NCI-H1436 treated with DMSO at 0.1 percent for 48 hours (cell line): ENCODE results near the gene MAP1B.
"Not testable (repeated sequence)": the region's sequence is repeated elsewhere in the genome, so short reads cannot be mapped to it uniquely, and the experiment has no call there.

Experiments
- DNase-seq: peaks from one replicate; lab custom pipeline; 2025; lab: John Stamatoyannopoulos, UW

The MAP1B gene

GRCh38 chr5:72161951-72162350 lies 54.7 kb downstream of the MAP1B start:
- DNase-seq, result no peak

- no peak for DNase-seq
Observed at GRCh38 chr5:72163349-72163983, 56.2 kb downstream of the MAP1B start.

DNA sequence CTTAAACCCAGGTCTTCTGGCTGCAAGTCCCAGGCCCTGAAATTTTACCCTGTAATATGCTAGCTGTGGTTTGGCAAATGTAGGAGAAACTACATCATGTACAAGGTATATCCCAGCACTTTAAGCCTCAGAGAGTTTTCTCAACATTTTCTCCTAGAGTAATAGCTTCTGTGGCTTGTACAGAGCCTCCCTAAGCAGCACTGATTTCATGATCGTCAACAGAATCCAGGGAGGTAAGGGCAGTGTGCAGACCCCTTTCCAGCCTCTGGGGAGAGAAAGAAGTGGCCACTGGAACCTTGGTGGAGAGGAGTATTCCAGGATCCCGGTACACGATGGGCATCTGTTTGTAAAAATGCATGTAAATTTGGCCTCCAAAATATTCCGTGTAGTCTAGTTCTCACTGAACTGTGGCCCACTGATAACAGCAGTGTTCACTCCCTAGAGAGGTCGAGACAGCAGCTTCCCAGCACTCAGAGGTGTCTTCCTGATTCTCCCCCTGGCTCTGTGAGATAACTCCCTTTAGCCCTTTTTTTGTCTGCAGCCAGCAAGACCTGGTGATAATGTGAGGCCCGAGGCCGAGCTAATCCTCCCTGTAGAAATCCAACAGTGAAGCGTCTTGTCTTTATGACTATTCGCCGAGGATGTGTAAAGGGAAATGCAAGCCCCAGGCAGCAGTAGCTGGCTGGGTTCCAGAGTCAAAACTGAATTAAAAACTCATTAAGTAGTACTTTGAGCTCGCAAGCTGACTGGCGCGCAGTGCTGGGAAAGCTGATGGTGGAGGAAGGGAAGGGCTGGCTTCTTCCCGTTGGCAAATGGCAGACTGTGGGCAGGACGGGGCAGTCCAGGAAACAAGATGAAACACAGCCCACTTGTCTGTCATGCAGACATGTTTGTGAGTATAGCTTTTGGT lies 59.0 kb downstream of the MAP1B start:
- peak; percentile 70 for DNase-seq

DNA sequence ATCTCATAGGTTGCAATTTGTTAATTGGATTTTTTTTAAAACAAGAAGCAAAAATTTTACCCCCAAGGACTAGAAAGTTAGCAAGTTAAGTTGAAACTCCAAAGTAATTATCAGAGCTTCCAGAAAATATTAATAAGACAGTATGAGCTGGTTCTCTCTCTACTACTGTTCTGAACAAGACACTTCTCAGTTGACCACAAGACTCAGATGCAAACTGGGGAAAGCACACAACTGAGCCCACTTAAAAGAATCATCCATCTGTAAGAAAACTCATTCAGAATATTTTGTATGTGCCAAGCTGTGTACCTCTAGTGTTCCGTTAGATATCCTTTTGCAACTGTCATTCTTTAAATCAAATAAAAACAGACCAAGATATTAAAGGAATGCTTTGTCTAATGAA lies 60.0 kb downstream of the MAP1B start:
- DNase-seq, result no peak

- DNase-seq, result no peak
Observed at GRCh38 chr5:72167804-72168203, 60.5 kb downstream of the MAP1B start.

DNA sequence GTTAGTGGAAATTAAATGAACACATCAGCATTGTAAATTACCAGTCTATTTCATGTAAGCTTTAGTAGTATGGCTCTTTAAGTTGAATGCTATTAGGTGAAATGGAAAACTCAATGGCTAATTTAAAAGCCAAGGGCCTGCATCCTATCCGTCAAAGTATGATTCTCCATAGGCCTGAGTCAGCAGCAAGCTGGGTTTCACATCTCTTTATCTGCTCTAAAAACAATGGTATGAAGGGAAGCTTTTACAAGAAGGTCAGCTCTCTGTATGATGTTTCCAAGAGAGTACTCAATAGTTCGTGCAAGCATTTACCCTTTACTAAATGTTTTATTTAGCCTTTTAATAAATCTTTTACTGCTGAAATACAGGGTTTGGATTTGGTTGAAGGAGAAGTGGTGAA lies 62.8 kb downstream of the MAP1B start:
- DNase-seq, result no peak

- DNase-seq, result not testable (repeated sequence)
Observed at GRCh38 chr5:72171181-72171580, 63.9 kb downstream of the MAP1B start.

- DNase-seq, result no peak
Observed at GRCh38 chr5:72171667-72172066, 64.4 kb downstream of the MAP1B start.

GRCh38 chr5:72172786-72173185 lies 65.5 kb downstream of the MAP1B start:
- no peak for DNase-seq

DNA sequence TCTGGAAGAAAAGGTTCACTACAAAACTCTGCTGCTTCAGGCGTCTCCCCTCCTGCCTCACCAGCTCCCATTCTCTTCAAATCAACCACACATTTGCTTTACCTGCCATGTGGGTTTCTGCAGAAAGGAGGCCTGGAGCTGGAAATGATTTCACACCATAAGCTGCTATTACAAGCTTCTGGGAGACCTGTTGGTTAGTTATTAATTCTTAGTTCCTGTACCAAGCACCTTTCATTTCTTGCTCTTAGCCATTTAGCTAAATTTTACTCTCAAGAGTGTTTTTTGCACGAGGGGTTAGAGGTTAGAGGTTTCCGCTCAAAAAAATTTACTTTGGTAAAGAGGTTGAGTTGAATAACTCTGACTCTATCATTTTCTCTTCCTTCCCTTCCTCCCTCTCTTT lies 70.3 kb downstream of the MAP1B start:
- DNase-seq, result no peak

DNA sequence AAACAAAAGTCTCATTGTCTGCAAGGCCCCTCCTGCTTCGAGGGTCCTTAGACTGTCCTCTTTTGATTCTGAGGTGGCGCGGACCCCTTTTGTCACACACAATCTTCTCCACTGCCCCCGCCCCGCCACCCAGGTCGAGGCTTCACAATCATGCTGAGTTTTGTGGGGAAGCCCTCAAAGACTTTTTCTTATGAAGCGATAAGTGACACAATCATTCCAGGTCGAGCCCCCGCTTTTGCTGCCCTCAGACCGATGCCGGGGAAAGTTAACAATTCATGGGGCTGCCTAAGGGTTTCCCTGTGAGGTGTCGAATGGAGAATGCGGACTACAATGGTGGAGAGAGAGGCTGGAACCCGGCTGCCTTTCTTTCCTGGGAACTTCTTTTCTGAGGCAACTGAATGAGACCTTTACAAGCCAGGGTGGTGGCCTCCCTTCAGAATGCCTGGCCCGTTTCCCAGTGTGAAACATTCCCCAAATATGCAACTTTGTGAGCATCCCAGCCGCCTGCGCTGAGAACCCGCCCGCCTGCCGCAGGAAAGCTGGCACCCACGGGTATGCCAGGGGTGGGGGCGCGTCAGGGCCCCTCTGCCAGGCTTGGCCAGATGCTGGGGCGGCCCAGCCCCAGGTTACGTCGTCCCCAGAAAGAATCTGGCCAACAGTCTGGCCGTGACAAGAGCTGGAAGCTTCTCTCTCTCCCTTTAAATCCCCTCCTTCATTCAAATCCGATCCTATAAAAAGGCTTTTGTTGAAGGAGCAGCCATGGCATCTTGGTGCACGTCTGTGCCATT lies 71.9 kb downstream of the MAP1B start:
- DNase-seq, result no peak

GRCh38 chr5:72179816-72180440 lies 72.7 kb downstream of the MAP1B start:
- no peak for DNase-seq

GRCh38 chr5:72180925-72181324 lies 73.7 kb downstream of the MAP1B start:
- no peak for DNase-seq

- DNase-seq, result no peak
Observed at GRCh38 chr5:72182686-72183085, 75.4 kb downstream of the MAP1B start.

- no peak for DNase-seq
Observed at GRCh38 chr5:72183101-72183520, 75.8 kb downstream of the MAP1B start.

DNA sequence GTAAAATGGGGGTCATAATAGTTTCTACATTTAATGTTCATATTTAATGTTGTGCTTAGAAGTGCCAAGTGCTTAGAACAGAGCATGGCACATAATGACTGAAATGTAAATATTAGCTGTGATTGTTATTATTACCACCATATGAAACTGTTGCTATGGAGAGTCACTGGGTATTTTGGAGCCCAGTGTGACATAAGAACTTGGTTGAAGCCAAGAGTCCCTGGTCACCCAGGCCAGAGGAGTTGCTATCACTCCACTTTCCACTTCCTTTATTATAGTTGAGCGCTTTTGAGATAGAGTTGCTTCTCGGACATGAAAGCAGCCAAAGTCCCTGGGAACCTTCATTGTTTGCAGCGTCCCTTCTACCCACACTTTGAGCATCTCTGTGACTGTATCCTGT lies 77.1 kb downstream of the MAP1B start:
- DNase-seq, result no peak

GRCh38 chr5:72185496-72186329 lies 78.4 kb downstream of the MAP1B start:
- DNase-seq, result no peak

- no peak for DNase-seq
Observed at GRCh38 chr5:72187388-72188075, 80.3 kb downstream of the MAP1B start.

DNA sequence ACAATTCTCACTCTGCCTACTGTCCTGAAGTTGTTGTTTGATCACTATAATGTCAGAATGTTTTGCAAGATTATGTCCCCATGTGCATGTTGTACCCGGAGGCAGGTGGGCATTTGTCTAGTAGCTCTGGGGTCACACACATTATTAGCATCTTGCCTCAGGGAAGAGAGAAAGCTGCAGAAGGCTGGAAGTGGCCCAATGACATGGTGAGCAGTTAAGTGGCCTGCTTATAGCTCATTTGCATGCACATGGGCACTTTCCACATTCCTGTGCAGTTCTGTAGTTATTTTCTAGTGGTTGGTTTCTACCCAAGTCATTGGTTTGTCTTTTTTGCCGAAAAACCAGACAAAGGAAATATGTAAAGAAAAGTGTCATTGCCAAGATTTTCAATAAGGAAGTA lies 80.9 kb downstream of the MAP1B start:
- no peak for DNase-seq

- DNase-seq, result no peak
Observed at GRCh38 chr5:72189146-72189545, 81.9 kb downstream of the MAP1B start.

GRCh38 chr5:72191404-72191803 lies 84.1 kb downstream of the MAP1B start:
- no peak for DNase-seq
